GM12875 (cell line): Measurements from ENCODE around the gene RAD23A.

Source experiments
- H3K4me3 ChIP-seq: one replicate; pipeline ENCODE4 v1.5.1; 2011; ENCODE audit warnings: low read depth, low read length, control low read depth
- CTCF ChIP-seq: IDR thresholded peaks from 2 replicates; pipeline ENCODE4 v1.5.1; 2011; ENCODE audit warnings: low read depth, mild to moderate bottlenecking, control low read depth, inconsistent platforms, low read length, moderate library complexity, borderline replicate concordance; ENCODE audit not compliant: insufficient read depth

Gene RAD23A

GRCh38 chr19:12945479-12946091 lies at the start of gene RAD23A:
RAD23A (plus strand) TSS chr19:12945862; CDS start chr19:12945949, 87 bp downstream.
- no peak for TF ChIP-seq CTCF

GRCh38 chr19:12896460-12896859 lies 49.2 kb upstream of the RAD23A start:
- no peak for TF ChIP-seq CTCF
- H3K4me3 ChIP-seq, result no peak overlapping the region

More at GRCh38 chr19:12945479-12946091, at the start of gene RAD23A:
- H3K4me3 ChIP-seq, result peak within 1 kb of the TSS; percentile 49

GRCh38 chr19:12899891-12900518 lies 45.7 kb upstream of the RAD23A start:
- no peak for TF ChIP-seq CTCF
- H3K4me3 ChIP-seq, result no peak overlapping the region

- TF ChIP-seq CTCF, result no peak
Measured at GRCh38 chr19:12907166-12907565, 38.5 kb upstream of the RAD23A start.

GRCh38 chr19:12912571-12912970 lies 33.1 kb upstream of the RAD23A start:
- TF ChIP-seq CTCF, result no peak
- H3K4me3 ChIP-seq, result no peak overlapping the region

More at GRCh38 chr19:12907166-12907565, 38.5 kb upstream of the RAD23A start:
- H3K4me3 ChIP-seq, result no peak overlapping the region

- TF ChIP-seq CTCF, result no peak
- no peak overlapping the region for H3K4me3 ChIP-seq
Measured at GRCh38 chr19:12913011-12913561, 32.6 kb upstream of the RAD23A start.
